GM23338 (cell line): ENCODE measurements around the gene CRYBG3. TPM values are rescaled to one million over a fixed set of nuclear protein-coding genes. Genes with fewer than 3 reads are reported as not detected.

Experiments used
- ATAC-seq: fragments of 200-7000 bp; cut with Tn5 transposase; 3 replicates; pipeline ENCODE4 v1.9.1; 2020
- DNase-seq: peaks from one replicate; pipeline ENCODE4 v3.0.0-alpha.2; 2015; ENCODE audit warnings: low spot score
- H2AFZ ChIP-seq: fragments of 200-600 bp; sonication (generic); 2 replicates; pipeline ENCODE4 v1.8.0; 2016; ENCODE audit warnings: antibody characterized with exemption, mild to moderate bottlenecking, moderate library complexity
- H3F3A ChIP-seq: fragments of 200-600 bp; sonication (generic); replicated peaks from 2 replicates; pipeline ENCODE4 v1.8.0; 2017; ENCODE audit warnings: antibody characterized with exemption, mixed run types, low read depth
- H3K27ac ChIP-seq: fragments of 200-600 bp; sonication (generic); 2 replicates; pipeline ENCODE4 v1.6.1; 2016; ENCODE audit warnings: low read depth
- H3K27me3 ChIP-seq: fragments of 200-600 bp; sonication (generic); 2 replicates; pipeline ENCODE4 v1.8.0; 2016; ENCODE audit warnings: mild to moderate bottlenecking, mixed run types, moderate library complexity; ENCODE audit not compliant: insufficient read depth
- H3K36me3 ChIP-seq: fragments of 200-600 bp; sonication (generic); 2 replicates; pipeline ENCODE4 v1.8.0; 2016; ENCODE audit warnings: mild to moderate bottlenecking; ENCODE audit not compliant: insufficient read depth
- H3K4me1 ChIP-seq: fragments of 200-600 bp; sonication (generic); 2 replicates; pipeline ENCODE4 v1.8.0; 2016; ENCODE audit warnings: mild to moderate bottlenecking, moderate library complexity; ENCODE audit not compliant: insufficient read depth
- H3K4me2 ChIP-seq: fragments of 200-600 bp; sonication (generic); 2 replicates; pipeline ENCODE4 v1.7.1; 2017; ENCODE audit warnings: mixed run types
- H3K4me3 ChIP-seq: fragments of 200-600 bp; sonication (generic); 2 replicates; pipeline ENCODE4 v1.6.1; 2016; ENCODE audit warnings: mixed run types
- H3K79me2 ChIP-seq: fragments of 200-600 bp; sonication (generic); replicated peaks from 2 replicates; pipeline ENCODE4 v1.8.0; 2017; ENCODE audit warnings: mild to moderate bottlenecking; ENCODE audit not compliant: insufficient read depth
- H3K9me2 ChIP-seq: fragments of 200-600 bp; sonication (generic); 2 replicates; pipeline ENCODE4 v1.8.0; 2017; ENCODE audit not compliant: insufficient read depth
- H4K20me1 ChIP-seq: fragments of 200-600 bp; sonication (generic); replicated peaks from 2 replicates; pipeline ENCODE4 v1.8.0; 2017; ENCODE audit warnings: mild to moderate bottlenecking; ENCODE audit not compliant: insufficient read depth
- H3K27ac Mint-ChIP-seq: 2 replicates; pipeline ENCODE4 v1.8.0; 2020; ENCODE audit warnings: inconsistent platforms, mild to moderate bottlenecking, moderate library complexity, mixed read lengths
- H3K27me3 Mint-ChIP-seq: 3 replicates; pipeline ENCODE4 v1.8.0; 2022; ENCODE audit warnings: low read depth, mild to moderate bottlenecking, moderate library complexity, mixed read lengths, inconsistent platforms; ENCODE audit not compliant: insufficient read depth, poor library complexity
- H3K36me3 Mint-ChIP-seq: 3 replicates; pipeline ENCODE4 v1.8.0; 2021; ENCODE audit warnings: low read depth, mild to moderate bottlenecking, inconsistent platforms, moderate library complexity, mixed read lengths
- H3K4me1 Mint-ChIP-seq: 3 replicates; pipeline ENCODE4 v1.8.0; 2020; ENCODE audit warnings: mild to moderate bottlenecking, inconsistent platforms, mixed read lengths
- H3K4me3 Mint-ChIP-seq: 3 replicates; pipeline ENCODE4 v1.8.0; 2021; ENCODE audit warnings: moderate library complexity, mild to moderate bottlenecking, inconsistent platforms, mixed read lengths
- H3K9me3 Mint-ChIP-seq: 3 replicates; pipeline ENCODE4 v1.8.0; 2020; ENCODE audit warnings: moderate library complexity, mild to moderate bottlenecking, inconsistent platforms, mixed read lengths
- CREB1 ChIP-seq: fragments of 250-450 bp; sonication (Bioruptor Pico); IDR thresholded peaks from 2 replicates; pipeline ENCODE4 v1.5.0; 2020; ENCODE audit warnings: low read depth, mild to moderate bottlenecking, moderate library complexity
- EZH2 ChIP-seq: fragments of 200-600 bp; sonication (generic); IDR thresholded peaks from one replicate; pipeline ENCODE4 v1.8.0; 2017; ENCODE audit warnings: antibody characterized with exemption, mild to moderate bottlenecking, low read depth; ENCODE audit not compliant: unreplicated experiment
- EZH2phosphoT487 ChIP-seq: fragments of 200-600 bp; sonication (generic); IDR thresholded peaks from one replicate; pipeline ENCODE4 v1.8.1; 2018; ENCODE audit warnings: antibody characterized with exemption; ENCODE audit not compliant: unreplicated experiment
- NANOG ChIP-seq: IDR thresholded peaks from 2 replicates; pipeline ENCODE4 v1.6.1; 2016; ENCODE audit warnings: antibody characterized with exemption, borderline replicate concordance
- ZNF114 ChIP-seq: fragments of 250-450 bp; sonication (Bioruptor Pico); IDR thresholded peaks from 2 replicates; pipeline ENCODE4 v1.5.0; 2020; ENCODE audit warnings: mild to moderate bottlenecking, moderate library complexity
- ZNF331 ChIP-seq: fragments of 250-450 bp; sonication (Bioruptor Pico); IDR thresholded peaks from 2 replicates; pipeline ENCODE4 v1.5.0; 2020; ENCODE audit warnings: low read depth, mild to moderate bottlenecking, moderate library complexity
- polyA plus RNA-seq: library from polyadenylated mRNA; unstranded; fragments of >200 nt; fragmentation: Nextera tagmentation; extraction: Ambion mirVana; gene quantifications from 2 replicates; pipeline ENCODE4 v1.2.1, GENCODE V29; 2016
- total RNA-seq: library from RNA; depleted of rRNA; stranded (reverse); fragments of >200 nt; shearing (Covaris generic); gene quantifications from 2 replicates; pipeline ENCODE4 v1.2.3, GENCODE V29; 2014
- TF ChIP-seq, protein P1 (sequence below), 2 experiments: fragments of 200-600 bp in 1 of 2; sonication (generic) in 1 of 2; conservative IDR thresholded peaks; 2 replicates each; pipeline versions ENCODE4 v1.5.1 to v1.6.1; 2016 to 2017; ENCODE audit warnings: antibody characterized with exemption in 2 of 2, low read depth in 2 of 2, mild to moderate bottlenecking in 2 of 2, moderate library complexity in 1 of 2
- TF ChIP-seq, protein P2 (sequence below): IDR thresholded peaks from 2 replicates; pipeline ENCODE4 v1.6.1; 2016; ENCODE audit warnings: antibody characterized with exemption
- TF ChIP-seq, protein P3 (sequence below): IDR thresholded peaks from one replicate; pipeline ENCODE4 v1.6.1; 2018; ENCODE audit warnings: antibody characterized with exemption; ENCODE audit not compliant: unreplicated experiment

Gene CRYBG3
- total and polyA plus RNA-seq, 2 experiments from 2014 or later, result 2.3 to 8.9 TPM

DNA sequence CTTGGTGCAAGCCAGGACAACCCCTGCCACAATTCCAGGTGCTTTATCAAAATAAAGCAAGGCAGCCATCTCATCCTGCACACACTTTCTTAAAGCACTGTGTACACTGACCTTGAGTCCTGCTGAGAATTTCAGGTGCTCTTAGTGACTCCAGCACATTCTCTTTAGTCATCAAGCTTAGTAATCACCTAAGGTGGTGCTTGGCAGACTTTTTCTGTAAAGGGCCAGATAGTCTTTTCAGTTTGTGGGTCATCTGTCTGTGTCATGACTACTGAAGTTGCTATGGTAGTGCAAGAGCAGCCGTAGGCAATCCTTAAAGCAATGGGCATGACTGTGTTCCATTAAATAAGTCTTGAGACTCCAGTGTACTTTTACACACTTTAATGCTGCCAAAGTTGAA, 114.0 kb downstream of the CRYBG3 start:
- Histone ChIP-seq H3K79me2 (no peaks in the 10 kb centered on the region), H3F3A (no peaks in the 10 kb centered on the region), H3K36me3 (peaks cover 5% of the 10 kb centered on the region; the same call in 1 of the 2 replicates), H3K9me2 (no peaks in the 10 kb centered on the region), H3K27me3 (no peaks in the 10 kb centered on the region), H3K27ac (no peak overlapping the region), H2AFZ (no peak overlapping the region), H3K4me2 (no peak overlapping the region), H3K4me3 (no peak overlapping the region), H3K4me1 (no peaks in the 10 kb centered on the region), H4K20me1 (no peaks in the 10 kb centered on the region)
- Mint-ChIP-seq H3K9me3 (no peaks in the 10 kb centered on the region; the same call in 2 of the 3 replicates), H3K27ac (peak overlapping the region; percentile 45), H3K4me1 (no peaks in the 10 kb centered on the region), H3K36me3 (peaks cover 6% of the 10 kb centered on the region; the same call in 2 of the 3 replicates), H3K27me3 (no peaks in the 10 kb centered on the region), H3K4me3 (no peak overlapping the region)
- ATAC-seq (no peak), DNase-seq (no peak)
- TF ChIP-seq, protein P1, sequence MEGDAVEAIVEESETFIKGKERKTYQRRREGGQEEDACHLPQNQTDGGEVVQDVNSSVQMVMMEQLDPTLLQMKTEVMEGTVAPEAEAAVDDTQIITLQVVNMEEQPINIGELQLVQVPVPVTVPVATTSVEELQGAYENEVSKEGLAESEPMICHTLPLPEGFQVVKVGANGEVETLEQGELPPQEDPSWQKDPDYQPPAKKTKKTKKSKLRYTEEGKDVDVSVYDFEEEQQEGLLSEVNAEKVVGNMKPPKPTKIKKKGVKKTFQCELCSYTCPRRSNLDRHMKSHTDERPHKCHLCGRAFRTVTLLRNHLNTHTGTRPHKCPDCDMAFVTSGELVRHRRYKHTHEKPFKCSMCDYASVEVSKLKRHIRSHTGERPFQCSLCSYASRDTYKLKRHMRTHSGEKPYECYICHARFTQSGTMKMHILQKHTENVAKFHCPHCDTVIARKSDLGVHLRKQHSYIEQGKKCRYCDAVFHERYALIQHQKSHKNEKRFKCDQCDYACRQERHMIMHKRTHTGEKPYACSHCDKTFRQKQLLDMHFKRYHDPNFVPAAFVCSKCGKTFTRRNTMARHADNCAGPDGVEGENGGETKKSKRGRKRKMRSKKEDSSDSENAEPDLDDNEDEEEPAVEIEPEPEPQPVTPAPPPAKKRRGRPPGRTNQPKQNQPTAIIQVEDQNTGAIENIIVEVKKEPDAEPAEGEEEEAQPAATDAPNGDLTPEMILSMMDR (conservative IDR thresholded peaks at IDR 0.05; ENCODE audit: low read depth in 2 of 2), result no peak

DNA sequence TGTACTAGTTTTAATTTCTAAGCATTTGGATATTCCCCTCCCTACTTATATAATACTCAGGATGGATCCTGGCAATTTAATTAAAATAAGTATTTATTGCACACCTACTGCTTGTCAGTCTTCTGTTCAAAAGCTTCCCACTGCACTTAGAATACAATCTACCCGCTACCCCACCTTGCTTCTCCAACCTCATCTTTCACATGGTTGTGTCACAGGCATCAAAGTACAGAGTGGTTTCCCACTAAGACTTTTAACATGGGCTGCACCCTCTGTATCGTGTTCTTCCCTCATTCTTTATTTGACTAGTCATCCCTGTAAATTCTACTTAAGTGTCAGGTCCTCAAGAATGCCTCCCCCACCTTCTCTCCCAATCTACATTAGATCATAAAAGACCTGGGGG, 115.4 kb downstream of the CRYBG3 start:
- Histone ChIP-seq H3K4me2 (no peak overlapping the region), H3K27me3 (no peaks in the 10 kb centered on the region), H3K36me3 (peaks cover 5% of the 10 kb centered on the region; the same call in 1 of the 2 replicates), H3K4me3 (no peak overlapping the region), H3F3A (no peaks in the 10 kb centered on the region), H3K4me1 (no peaks in the 10 kb centered on the region), H3K9me2 (no peaks in the 10 kb centered on the region), H2AFZ (no peak overlapping the region), H3K27ac (no peak overlapping the region), H4K20me1 (no peaks in the 10 kb centered on the region), H3K79me2 (no peaks in the 10 kb centered on the region)
- H3K9me3 Mint-ChIP-seq, result no peaks in the 10 kb centered on the region; the same call in 2 of the 3 replicates
- H3K36me3 Mint-ChIP-seq, result peaks cover 3% of the 10 kb centered on the region; the same call in 2 of the 3 replicates
- H3K4me3 Mint-ChIP-seq, result no peak overlapping the region
- no peak for ATAC-seq
- no peaks in the 10 kb centered on the region for H3K4me1 Mint-ChIP-seq
- no peak overlapping the region for H3K27ac Mint-ChIP-seq
- H3K27me3 Mint-ChIP-seq, result no peaks in the 10 kb centered on the region
- no peak for DNase-seq
- TF ChIP-seq ZNF114 (CRISPR knock-in tag) (no peak), NANOG (no peak), EZH2 (no peak), ZNF331 (CRISPR knock-in tag) (no peak), EZH2phosphoT487 (no peak), CREB1 (CRISPR knock-in tag) (no peak)
- TF ChIP-seq, protein P2, sequence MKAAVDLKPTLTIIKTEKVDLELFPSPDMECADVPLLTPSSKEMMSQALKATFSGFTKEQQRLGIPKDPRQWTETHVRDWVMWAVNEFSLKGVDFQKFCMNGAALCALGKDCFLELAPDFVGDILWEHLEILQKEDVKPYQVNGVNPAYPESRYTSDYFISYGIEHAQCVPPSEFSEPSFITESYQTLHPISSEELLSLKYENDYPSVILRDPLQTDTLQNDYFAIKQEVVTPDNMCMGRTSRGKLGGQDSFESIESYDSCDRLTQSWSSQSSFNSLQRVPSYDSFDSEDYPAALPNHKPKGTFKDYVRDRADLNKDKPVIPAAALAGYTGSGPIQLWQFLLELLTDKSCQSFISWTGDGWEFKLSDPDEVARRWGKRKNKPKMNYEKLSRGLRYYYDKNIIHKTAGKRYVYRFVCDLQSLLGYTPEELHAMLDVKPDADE, result no peak
- TF ChIP-seq, protein P3, sequence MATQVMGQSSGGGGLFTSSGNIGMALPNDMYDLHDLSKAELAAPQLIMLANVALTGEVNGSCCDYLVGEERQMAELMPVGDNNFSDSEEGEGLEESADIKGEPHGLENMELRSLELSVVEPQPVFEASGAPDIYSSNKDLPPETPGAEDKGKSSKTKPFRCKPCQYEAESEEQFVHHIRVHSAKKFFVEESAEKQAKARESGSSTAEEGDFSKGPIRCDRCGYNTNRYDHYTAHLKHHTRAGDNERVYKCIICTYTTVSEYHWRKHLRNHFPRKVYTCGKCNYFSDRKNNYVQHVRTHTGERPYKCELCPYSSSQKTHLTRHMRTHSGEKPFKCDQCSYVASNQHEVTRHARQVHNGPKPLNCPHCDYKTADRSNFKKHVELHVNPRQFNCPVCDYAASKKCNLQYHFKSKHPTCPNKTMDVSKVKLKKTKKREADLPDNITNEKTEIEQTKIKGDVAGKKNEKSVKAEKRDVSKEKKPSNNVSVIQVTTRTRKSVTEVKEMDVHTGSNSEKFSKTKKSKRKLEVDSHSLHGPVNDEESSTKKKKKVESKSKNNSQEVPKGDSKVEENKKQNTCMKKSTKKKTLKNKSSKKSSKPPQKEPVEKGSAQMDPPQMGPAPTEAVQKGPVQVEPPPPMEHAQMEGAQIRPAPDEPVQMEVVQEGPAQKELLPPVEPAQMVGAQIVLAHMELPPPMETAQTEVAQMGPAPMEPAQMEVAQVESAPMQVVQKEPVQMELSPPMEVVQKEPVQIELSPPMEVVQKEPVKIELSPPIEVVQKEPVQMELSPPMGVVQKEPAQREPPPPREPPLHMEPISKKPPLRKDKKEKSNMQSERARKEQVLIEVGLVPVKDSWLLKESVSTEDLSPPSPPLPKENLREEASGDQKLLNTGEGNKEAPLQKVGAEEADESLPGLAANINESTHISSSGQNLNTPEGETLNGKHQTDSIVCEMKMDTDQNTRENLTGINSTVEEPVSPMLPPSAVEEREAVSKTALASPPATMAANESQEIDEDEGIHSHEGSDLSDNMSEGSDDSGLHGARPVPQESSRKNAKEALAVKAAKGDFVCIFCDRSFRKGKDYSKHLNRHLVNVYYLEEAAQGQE, result no peak
